ENCODE data around the gene ORAI3. TPM values are rescaled to one million over a fixed set of nuclear protein-coding genes. Genes with fewer than 3 reads are reported as not detected.
A peak's percentile ranks its signal among the peaks of the same experiment; 100 is the strongest.

Gene ORAI3
- total and polyA plus RNA-seq, 2 of the 13 experiments (the other 11 are each of a cell fraction or from before 2014, with no cell fraction given) = 11.4 to 32.0 TPM

- TF ChIP-seq USF2 (IDR thresholded peaks at IDR 0.05; ENCODE audit: low read depth, low read length) (no peak), USF2 (CRISPR knock-in tag; IDR thresholded peaks at IDR 0.05; ENCODE audit: borderline replicate concordance) (no peak), GABPB1 (CRISPR knock-in tag; IDR thresholded peaks at IDR 0.05) (peak; percentile 92), TBL1XR1 (IDR thresholded peaks at IDR 0.05; ENCODE audit: borderline replicate concordance, low read length, partially characterized antibody) (no peak), ZNF280D (CRISPR knock-in tag; IDR thresholded peaks at IDR 0.05) (no peak; the same call in 1 of the 2 replicates), ZNF407 (CRISPR knock-in tag; IDR thresholded peaks at IDR 0.05; ENCODE audit: not compliant biosample characterization) (peak; percentile 23), SMYD3 (CRISPR knock-in tag; IDR thresholded peaks at IDR 0.05) (peak; percentile 74; the same call in 1 of the 2 replicates), ZMYM4 (CRISPR knock-in tag; IDR thresholded peaks at IDR 0.05) (peak; percentile 85), CEBPG (CRISPR knock-in tag; IDR thresholded peaks at IDR 0.05) (peak; percentile 83), ZNF17 (CRISPR knock-in tag; IDR thresholded peaks at IDR 0.05) (0 out of 2 replicates have a peak, but pooled peaks have one; percentile 56), CSRNP1 (CRISPR knock-in tag; IDR thresholded peaks at IDR 0.05) (peak; percentile 95), SAFB2 (CRISPR knock-in tag; IDR thresholded peaks at IDR 0.05; ENCODE audit: borderline replicate concordance, low read depth) (no peak; the same call in 1 of the 2 replicates)
These were observed 1.0 kb downstream of the ORAI3 start (continued) for GRCh38 chr16:30949650-30950515.
